PFSK-1 (cell line): Measurements from ENCODE around the gene CARD6.

Experiments used
- FOXP2 ChIP-seq: optimal IDR thresholded peaks from 2 replicates; pipeline ENCODE3; 2011; ENCODE audit warnings: borderline replicate concordance, control low read depth, inconsistent platforms; ENCODE audit not compliant: insufficient read depth; ENCODE audit errors: extremely low read length, extremely low read depth
- POLR2AphosphoS5 ChIP-seq: IDR thresholded peaks from 2 replicates; pipeline ENCODE4 v1.6.1; 2012; ENCODE audit warnings: low read depth, mild to moderate bottlenecking, control low read depth, low read length, moderate library complexity
- REST ChIP-seq, 2 experiments: IDR thresholded peaks; 2 replicates each; pipeline versions ENCODE4 v1.6.1 to v1.8.0; 2011 to 2012; ENCODE audit warnings: low read depth in 2 of 2, low read length in 2 of 2, control low read depth in 1 of 2, inconsistent platforms in 1 of 2, mild to moderate bottlenecking in 1 of 2, moderate library complexity in 1 of 2; ENCODE audit not compliant: insufficient read depth in 1 of 2
- SIN3A ChIP-seq: IDR thresholded peaks from 2 replicates; pipeline ENCODE4 v1.6.1; 2012; ENCODE audit warnings: mild to moderate bottlenecking, low read length, moderate library complexity, borderline replicate concordance; ENCODE audit not compliant: insufficient read depth
- TAF1 ChIP-seq: IDR thresholded peaks from 2 replicates; pipeline ENCODE4 v1.6.1; 2012; ENCODE audit warnings: low read length, control low read depth, borderline replicate concordance; ENCODE audit not compliant: insufficient read depth

CARD6 gene

GRCh38 chr5:40798012-40798800 lies 43.0 kb upstream of the CARD6 start, which contains the start of gene PRKAA1:
PRKAA1 (minus strand) TSS chr5:40798374; CDS start chr5:40798189, 185 bp downstream.
- TF ChIP-seq TAF1 (peak; percentile 76), REST (IDR thresholded peaks at IDR 0.05; ENCODE audit: insufficient read depth in 1 of 2, low read depth in 2 of 2, low read length in 2 of 2) (no peak), FOXP2 (peak; percentile 70), SIN3A (peak; percentile 39; the same call in 1 of the 2 replicates), POLR2AphosphoS5 (peak; percentile 77)

- TF ChIP-seq SIN3A (no peak), POLR2AphosphoS5 (no peak), REST (IDR thresholded peaks at IDR 0.05; ENCODE audit: insufficient read depth in 1 of 2, low read depth in 2 of 2, low read length in 2 of 2) (no peak), TAF1 (no peak), FOXP2 (no peak)
These were observed 42.4 kb upstream of the CARD6 start for GRCh38 chr5:40798801-40799210.

- no peak for TF ChIP-seq TAF1
- no peak for TF ChIP-seq FOXP2
- TF ChIP-seq POLR2AphosphoS5: no peak
- TF ChIP-seq SIN3A: no peak
- no peak for TF ChIP-seq REST (IDR thresholded peaks at IDR 0.05; ENCODE audit: insufficient read depth in 1 of 2, low read depth in 2 of 2, low read length in 2 of 2)
These were observed 41.9 kb upstream of the CARD6 start for GRCh38 chr5:40799258-40799657.

GRCh38 chr5:40801771-40802562 lies 39.2 kb upstream of the CARD6 start:
- no peak for TF ChIP-seq POLR2AphosphoS5
- TF ChIP-seq SIN3A: no peak
- TF ChIP-seq REST (IDR thresholded peaks at IDR 0.05; ENCODE audit: insufficient read depth in 1 of 2, low read depth in 2 of 2, low read length in 2 of 2): no peak
- no peak for TF ChIP-seq FOXP2
